HEK293 (cell line): ENCODE results near the gene SLAMF1.

Experiments
- IKZF3 ChIP-seq: fragments of 450-650 bp; IDR thresholded peaks from 2 replicates; pipeline ENCODE4 v1.5.0; 2018; ENCODE audit warnings: missing biosample characterization, mild to moderate bottlenecking, missing genetic modification characterization, moderate library complexity
- ZFP69B ChIP-seq: fragments of 450-650 bp; formaldehyde crosslinking; IDR thresholded peaks from 2 replicates; pipeline ENCODE4 v1.5.1; 2016; ENCODE audit warnings: missing biosample characterization, missing genetic modification characterization
- ZNF114 ChIP-seq: fragments of 450-650 bp; formaldehyde crosslinking; IDR thresholded peaks from 2 replicates; pipeline ENCODE4 v1.5.0; 2017; ENCODE audit warnings: missing biosample characterization, missing genetic modification characterization
- ZNF473 ChIP-seq: fragments of 450-650 bp; formaldehyde crosslinking; IDR thresholded peaks from 2 replicates; pipeline ENCODE4 v1.5.1; 2017; ENCODE audit warnings: missing biosample characterization, missing genetic modification characterization
- ZNF629 ChIP-seq: fragments of 450-650 bp; formaldehyde crosslinking; IDR thresholded peaks from 2 replicates; pipeline ENCODE4 v1.5.1; 2017; ENCODE audit warnings: missing biosample characterization, missing genetic modification characterization
- TF ChIP-seq, protein P1 (sequence below): fragments of 450-650 bp; formaldehyde crosslinking; IDR thresholded peaks from 2 replicates; pipeline ENCODE4 v1.5.1; 2016; ENCODE audit warnings: missing biosample characterization, missing genetic modification characterization
- TF ChIP-seq, protein P2 (sequence below): fragments of 450-650 bp; formaldehyde crosslinking; IDR thresholded peaks from 2 replicates; pipeline ENCODE4 v1.5.1; 2016; ENCODE audit warnings: missing biosample characterization, missing genetic modification characterization
- TF ChIP-seq, protein P3 (sequence below): sonication (generic); formaldehyde crosslinking; IDR thresholded peaks from 2 replicates; pipeline ENCODE4 v1.8.1; 2022; ENCODE audit warnings: mild to moderate bottlenecking, moderate library complexity, missing genetic modification reagents

DNA sequence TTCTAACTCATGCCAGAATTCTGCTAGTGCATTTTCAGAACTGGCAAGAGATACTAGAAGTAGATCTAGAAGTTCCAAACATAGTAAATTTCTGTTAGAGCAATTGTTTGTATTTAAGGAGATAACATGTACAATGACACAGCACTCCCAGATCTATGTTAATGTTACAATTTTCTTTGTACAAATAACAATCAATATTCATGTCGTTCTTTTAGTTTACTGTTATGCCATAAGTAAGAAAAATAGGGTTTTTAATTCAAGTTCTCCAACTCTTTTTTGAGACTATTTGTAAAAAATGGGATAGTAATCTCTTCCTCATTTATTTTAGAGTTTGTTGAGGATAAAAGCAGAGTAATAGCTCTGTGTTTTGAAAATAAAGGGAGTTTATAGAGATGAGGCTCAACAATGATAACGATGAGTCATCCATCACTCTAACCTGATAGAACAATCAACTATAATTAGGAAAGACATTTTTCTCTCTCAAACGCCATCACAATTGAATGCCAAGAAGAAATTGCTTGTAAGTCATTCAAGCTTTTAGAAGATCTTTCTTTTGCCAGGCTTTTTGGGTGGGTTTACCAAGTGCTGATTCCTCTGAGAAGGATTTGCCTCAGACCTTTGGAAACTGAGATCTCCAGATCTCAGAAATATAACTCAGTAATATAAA is 68.2 kb downstream of the SLAMF1 start:
- TF ChIP-seq, protein P1, sequence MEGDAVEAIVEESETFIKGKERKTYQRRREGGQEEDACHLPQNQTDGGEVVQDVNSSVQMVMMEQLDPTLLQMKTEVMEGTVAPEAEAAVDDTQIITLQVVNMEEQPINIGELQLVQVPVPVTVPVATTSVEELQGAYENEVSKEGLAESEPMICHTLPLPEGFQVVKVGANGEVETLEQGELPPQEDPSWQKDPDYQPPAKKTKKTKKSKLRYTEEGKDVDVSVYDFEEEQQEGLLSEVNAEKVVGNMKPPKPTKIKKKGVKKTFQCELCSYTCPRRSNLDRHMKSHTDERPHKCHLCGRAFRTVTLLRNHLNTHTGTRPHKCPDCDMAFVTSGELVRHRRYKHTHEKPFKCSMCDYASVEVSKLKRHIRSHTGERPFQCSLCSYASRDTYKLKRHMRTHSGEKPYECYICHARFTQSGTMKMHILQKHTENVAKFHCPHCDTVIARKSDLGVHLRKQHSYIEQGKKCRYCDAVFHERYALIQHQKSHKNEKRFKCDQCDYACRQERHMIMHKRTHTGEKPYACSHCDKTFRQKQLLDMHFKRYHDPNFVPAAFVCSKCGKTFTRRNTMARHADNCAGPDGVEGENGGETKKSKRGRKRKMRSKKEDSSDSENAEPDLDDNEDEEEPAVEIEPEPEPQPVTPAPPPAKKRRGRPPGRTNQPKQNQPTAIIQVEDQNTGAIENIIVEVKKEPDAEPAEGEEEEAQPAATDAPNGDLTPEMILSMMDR (tag by site-specific recombination): no peak
- TF ChIP-seq, protein P2, sequence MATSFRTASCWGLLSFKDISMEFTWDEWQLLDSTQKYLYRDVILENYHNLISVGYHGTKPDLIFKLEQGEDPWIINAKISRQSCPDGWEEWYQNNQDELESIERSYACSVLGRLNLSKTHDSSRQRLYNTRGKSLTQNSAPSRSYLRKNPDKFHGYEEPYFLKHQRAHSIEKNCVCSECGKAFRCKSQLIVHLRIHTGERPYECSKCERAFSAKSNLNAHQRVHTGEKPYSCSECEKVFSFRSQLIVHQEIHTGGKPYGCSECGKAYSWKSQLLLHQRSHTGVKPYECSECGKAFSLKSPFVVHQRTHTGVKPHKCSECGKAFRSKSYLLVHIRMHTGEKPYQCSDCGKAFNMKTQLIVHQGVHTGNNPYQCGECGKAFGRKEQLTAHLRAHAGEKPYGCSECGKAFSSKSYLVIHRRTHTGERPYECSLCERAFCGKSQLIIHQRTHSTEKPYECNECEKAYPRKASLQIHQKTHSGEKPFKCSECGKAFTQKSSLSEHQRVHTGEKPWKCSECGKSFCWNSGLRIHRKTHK (tag by site-specific recombination): no peak
- TF ChIP-seq ZNF114 (tag by site-specific recombination) (no peak), ZNF629 (tag by site-specific recombination) (no peak), ZNF473 (tag by site-specific recombination) (no peak), ZFP69B (no peak), IKZF3 (tag by site-specific recombination) (no peak)
- TF ChIP-seq, protein P3, sequence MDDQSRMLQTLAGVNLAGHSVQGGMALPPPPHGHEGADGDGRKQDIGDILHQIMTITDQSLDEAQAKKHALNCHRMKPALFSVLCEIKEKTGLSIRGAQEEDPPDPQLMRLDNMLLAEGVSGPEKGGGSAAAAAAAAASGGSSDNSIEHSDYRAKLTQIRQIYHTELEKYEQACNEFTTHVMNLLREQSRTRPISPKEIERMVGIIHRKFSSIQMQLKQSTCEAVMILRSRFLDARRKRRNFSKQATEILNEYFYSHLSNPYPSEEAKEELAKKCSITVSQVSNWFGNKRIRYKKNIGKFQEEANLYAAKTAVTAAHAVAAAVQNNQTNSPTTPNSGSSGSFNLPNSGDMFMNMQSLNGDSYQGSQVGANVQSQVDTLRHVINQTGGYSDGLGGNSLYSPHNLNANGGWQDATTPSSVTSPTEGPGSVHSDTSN: no peak
